ENCODE measurements around the gene TSPY9.
"Not testable (repeated sequence)": the region's sequence is repeated elsewhere in the genome, so short reads cannot be mapped to it uniquely, and the experiment has no call there.

DNA sequence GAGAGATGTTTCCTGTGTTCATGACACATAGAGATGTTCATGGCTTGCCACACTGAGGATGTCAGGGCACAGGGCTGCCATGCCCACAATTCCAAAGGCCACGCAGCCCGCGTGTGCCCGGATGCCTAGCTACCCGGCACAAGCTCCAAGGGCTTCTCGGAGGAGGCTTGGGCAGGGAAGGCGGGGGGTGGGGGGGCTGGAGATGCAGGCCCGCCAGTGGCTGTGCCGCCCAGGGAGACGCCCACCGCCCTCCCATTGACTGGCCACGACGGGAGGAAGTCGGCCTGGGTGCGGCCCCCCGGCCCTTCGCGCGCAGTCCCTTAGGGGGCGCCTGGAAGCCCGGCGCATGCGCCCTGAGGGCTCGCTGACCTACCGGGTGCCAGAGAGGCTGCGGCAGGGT is 40.5 kb downstream of the TSPY9 start, which contains the start of gene TSPY10:
- TF ChIP-seq, protein P1, sequence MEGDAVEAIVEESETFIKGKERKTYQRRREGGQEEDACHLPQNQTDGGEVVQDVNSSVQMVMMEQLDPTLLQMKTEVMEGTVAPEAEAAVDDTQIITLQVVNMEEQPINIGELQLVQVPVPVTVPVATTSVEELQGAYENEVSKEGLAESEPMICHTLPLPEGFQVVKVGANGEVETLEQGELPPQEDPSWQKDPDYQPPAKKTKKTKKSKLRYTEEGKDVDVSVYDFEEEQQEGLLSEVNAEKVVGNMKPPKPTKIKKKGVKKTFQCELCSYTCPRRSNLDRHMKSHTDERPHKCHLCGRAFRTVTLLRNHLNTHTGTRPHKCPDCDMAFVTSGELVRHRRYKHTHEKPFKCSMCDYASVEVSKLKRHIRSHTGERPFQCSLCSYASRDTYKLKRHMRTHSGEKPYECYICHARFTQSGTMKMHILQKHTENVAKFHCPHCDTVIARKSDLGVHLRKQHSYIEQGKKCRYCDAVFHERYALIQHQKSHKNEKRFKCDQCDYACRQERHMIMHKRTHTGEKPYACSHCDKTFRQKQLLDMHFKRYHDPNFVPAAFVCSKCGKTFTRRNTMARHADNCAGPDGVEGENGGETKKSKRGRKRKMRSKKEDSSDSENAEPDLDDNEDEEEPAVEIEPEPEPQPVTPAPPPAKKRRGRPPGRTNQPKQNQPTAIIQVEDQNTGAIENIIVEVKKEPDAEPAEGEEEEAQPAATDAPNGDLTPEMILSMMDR (IDR thresholded peaks at IDR 0.05; ENCODE audit: control extremely low read depth in 1 of 3, insufficient read depth in 1 of 3, low read depth in 1 of 3, low read length in 3 of 3) = not testable (repeated sequence)
- not testable (repeated sequence) for TF ChIP-seq CBX5 (IDR thresholded peaks at IDR 0.05; ENCODE audit: low read depth, low read length); MAFK (IDR thresholded peaks at IDR 0.05; ENCODE audit: low read depth, low read length); KDM1A (IDR thresholded peaks at IDR 0.05; ENCODE audit: borderline replicate concordance, low read length); POLR2A (IDR thresholded peaks at IDR 0.05; ENCODE audit: control extremely low read depth in 1 of 2, low read depth in 2 of 2, low read length in 2 of 2); TEAD4 (IDR thresholded peaks at IDR 0.05; ENCODE audit: low read depth, low read length); TBP (IDR thresholded peaks at IDR 0.05; ENCODE audit: low read depth, low read length)
- TF ChIP-seq, protein P2, sequence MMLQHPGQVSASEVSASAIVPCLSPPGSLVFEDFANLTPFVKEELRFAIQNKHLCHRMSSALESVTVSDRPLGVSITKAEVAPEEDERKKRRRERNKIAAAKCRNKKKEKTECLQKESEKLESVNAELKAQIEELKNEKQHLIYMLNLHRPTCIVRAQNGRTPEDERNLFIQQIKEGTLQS (IDR thresholded peaks at IDR 0.05; ENCODE audit: insufficient read depth, low read depth, low read length) = not testable (repeated sequence)
- TF ChIP-seq, protein P3, sequence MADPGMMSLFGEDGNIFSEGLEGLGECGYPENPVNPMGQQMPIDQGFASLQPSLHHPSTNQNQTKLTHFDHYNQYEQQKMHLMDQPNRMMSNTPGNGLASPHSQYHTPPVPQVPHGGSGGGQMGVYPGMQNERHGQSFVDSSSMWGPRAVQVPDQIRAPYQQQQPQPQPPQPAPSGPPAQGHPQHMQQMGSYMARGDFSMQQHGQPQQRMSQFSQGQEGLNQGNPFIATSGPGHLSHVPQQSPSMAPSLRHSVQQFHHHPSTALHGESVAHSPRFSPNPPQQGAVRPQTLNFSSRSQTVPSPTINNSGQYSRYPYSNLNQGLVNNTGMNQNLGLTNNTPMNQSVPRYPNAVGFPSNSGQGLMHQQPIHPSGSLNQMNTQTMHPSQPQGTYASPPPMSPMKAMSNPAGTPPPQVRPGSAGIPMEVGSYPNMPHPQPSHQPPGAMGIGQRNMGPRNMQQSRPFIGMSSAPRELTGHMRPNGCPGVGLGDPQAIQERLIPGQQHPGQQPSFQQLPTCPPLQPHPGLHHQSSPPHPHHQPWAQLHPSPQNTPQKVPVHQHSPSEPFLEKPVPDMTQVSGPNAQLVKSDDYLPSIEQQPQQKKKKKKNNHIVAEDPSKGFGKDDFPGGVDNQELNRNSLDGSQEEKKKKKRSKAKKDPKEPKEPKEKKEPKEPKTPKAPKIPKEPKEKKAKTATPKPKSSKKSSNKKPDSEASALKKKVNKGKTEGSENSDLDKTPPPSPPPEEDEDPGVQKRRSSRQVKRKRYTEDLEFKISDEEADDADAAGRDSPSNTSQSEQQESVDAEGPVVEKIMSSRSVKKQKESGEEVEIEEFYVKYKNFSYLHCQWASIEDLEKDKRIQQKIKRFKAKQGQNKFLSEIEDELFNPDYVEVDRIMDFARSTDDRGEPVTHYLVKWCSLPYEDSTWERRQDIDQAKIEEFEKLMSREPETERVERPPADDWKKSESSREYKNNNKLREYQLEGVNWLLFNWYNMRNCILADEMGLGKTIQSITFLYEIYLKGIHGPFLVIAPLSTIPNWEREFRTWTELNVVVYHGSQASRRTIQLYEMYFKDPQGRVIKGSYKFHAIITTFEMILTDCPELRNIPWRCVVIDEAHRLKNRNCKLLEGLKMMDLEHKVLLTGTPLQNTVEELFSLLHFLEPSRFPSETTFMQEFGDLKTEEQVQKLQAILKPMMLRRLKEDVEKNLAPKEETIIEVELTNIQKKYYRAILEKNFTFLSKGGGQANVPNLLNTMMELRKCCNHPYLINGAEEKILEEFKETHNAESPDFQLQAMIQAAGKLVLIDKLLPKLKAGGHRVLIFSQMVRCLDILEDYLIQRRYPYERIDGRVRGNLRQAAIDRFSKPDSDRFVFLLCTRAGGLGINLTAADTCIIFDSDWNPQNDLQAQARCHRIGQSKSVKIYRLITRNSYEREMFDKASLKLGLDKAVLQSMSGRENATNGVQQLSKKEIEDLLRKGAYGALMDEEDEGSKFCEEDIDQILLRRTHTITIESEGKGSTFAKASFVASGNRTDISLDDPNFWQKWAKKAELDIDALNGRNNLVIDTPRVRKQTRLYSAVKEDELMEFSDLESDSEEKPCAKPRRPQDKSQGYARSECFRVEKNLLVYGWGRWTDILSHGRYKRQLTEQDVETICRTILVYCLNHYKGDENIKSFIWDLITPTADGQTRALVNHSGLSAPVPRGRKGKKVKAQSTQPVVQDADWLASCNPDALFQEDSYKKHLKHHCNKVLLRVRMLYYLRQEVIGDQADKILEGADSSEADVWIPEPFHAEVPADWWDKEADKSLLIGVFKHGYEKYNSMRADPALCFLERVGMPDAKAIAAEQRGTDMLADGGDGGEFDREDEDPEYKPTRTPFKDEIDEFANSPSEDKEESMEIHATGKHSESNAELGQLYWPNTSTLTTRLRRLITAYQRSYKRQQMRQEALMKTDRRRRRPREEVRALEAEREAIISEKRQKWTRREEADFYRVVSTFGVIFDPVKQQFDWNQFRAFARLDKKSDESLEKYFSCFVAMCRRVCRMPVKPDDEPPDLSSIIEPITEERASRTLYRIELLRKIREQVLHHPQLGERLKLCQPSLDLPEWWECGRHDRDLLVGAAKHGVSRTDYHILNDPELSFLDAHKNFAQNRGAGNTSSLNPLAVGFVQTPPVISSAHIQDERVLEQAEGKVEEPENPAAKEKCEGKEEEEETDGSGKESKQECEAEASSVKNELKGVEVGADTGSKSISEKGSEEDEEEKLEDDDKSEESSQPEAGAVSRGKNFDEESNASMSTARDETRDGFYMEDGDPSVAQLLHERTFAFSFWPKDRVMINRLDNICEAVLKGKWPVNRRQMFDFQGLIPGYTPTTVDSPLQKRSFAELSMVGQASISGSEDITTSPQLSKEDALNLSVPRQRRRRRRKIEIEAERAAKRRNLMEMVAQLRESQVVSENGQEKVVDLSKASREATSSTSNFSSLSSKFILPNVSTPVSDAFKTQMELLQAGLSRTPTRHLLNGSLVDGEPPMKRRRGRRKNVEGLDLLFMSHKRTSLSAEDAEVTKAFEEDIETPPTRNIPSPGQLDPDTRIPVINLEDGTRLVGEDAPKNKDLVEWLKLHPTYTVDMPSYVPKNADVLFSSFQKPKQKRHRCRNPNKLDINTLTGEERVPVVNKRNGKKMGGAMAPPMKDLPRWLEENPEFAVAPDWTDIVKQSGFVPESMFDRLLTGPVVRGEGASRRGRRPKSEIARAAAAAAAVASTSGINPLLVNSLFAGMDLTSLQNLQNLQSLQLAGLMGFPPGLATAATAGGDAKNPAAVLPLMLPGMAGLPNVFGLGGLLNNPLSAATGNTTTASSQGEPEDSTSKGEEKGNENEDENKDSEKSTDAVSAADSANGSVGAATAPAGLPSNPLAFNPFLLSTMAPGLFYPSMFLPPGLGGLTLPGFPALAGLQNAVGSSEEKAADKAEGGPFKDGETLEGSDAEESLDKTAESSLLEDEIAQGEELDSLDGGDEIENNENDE (IDR thresholded peaks at IDR 0.05; ENCODE audit: insufficient replicate concordance, low read length) = not testable (repeated sequence)
